Limb (tissue), 2 donors: ENCODE data around the gene AOX1.
"Not testable (repeated sequence)": the region's sequence is repeated elsewhere in the genome, so short reads cannot be mapped to it uniquely, and the experiment has no call there.

Source experiments
- DNase-seq, 2 donors: peaks; one replicate each; pipeline ENCODE4 v3.0.0-alpha.2; 2016; ENCODE audit errors: extremely low spot score in 2 of 2

Gene AOX1

GRCh38 chr2:200585730-200586643, at the start of gene AOX1:
AOX1 (plus strand) TSS chr2:200586014; CDS start chr2:200586109, 95 bp downstream.
- DNase-seq = peak; percentile 55 to 70

- no peak for DNase-seq
Observed at GRCh38 chr2:200538139-200538538, 47.7 kb upstream of the AOX1 start.

GRCh38 chr2:200540793-200541192, 45.0 kb upstream of the AOX1 start:
- DNase-seq = no peak

- not testable (repeated sequence) for DNase-seq
Observed at GRCh38 chr2:200566596-200566995, 19.2 kb upstream of the AOX1 start.

GRCh38 chr2:200567932-200568331, 17.9 kb upstream of the AOX1 start:
- DNase-seq = no peak

- DNase-seq = no peak
Observed at GRCh38 chr2:200575957-200576356, 9.9 kb upstream of the AOX1 start.

- no peak for DNase-seq
Observed at GRCh38 chr2:200577027-200577426, 8.8 kb upstream of the AOX1 start.

GRCh38 chr2:200578778-200579177, 7.0 kb upstream of the AOX1 start:
- no peak for DNase-seq

- no peak for DNase-seq
Observed at GRCh38 chr2:200584639-200585038, 1.2 kb upstream of the AOX1 start.

GRCh38 chr2:200585340-200585729, 479 bp upstream of the AOX1 start:
- no peak for DNase-seq

GRCh38 chr2:200586644-200586975, 796 bp downstream of the AOX1 start:
- no peak for DNase-seq

GRCh38 chr2:200587007-200587616, 1.3 kb downstream of the AOX1 start:
- no peak for DNase-seq

GRCh38 chr2:200588076-200588678, 2.4 kb downstream of the AOX1 start:
- no peak for DNase-seq

GRCh38 chr2:200590090-200590489, 4.3 kb downstream of the AOX1 start:
- no peak for DNase-seq

- DNase-seq = no peak
Observed at GRCh38 chr2:200591308-200591707, 5.5 kb downstream of the AOX1 start.

GRCh38 chr2:200592406-200593075, 6.7 kb downstream of the AOX1 start:
- DNase-seq = no peak

- DNase-seq = no peak
Observed at GRCh38 chr2:200593905-200594304, 8.1 kb downstream of the AOX1 start.

GRCh38 chr2:200595913-200596312, 10.1 kb downstream of the AOX1 start:
- no peak for DNase-seq

GRCh38 chr2:200596774-200597570, 11.2 kb downstream of the AOX1 start:
- no peak for DNase-seq

- DNase-seq = no peak
Observed at GRCh38 chr2:200599206-200599605, 13.4 kb downstream of the AOX1 start.

- no peak for DNase-seq
Observed at GRCh38 chr2:200600549-200601225, 14.9 kb downstream of the AOX1 start.
